ENCODE results near the gene RNU6-7.

- TF ChIP-seq CTCF (IDR thresholded peaks at IDR 0.05; ENCODE audit: poor library complexity) (no peak), EZH2phosphoT487 (IDR thresholded peaks at IDR 0.05; ENCODE audit: low read depth, severe bottlenecking, unreplicated experiment) (no peak), EZH2 (IDR thresholded peaks at IDR 0.05; ENCODE audit: borderline replicate concordance) (no peak)
Observed at GRCh38 chr14:32201816-32202490, at the start of gene RNU6-7.

All from hepatocyte (in vitro differentiated cells).